ENCODE data around the gene NEUROD2.

The NEUROD2 gene

GRCh38 chr17:39578272-39578671, 29.4 kb downstream of the NEUROD2 start:
- no peak for DNase-seq

- no peak for DNase-seq
Observed at GRCh38 chr17:39576187-39576586, 31.5 kb downstream of the NEUROD2 start.

DNA sequence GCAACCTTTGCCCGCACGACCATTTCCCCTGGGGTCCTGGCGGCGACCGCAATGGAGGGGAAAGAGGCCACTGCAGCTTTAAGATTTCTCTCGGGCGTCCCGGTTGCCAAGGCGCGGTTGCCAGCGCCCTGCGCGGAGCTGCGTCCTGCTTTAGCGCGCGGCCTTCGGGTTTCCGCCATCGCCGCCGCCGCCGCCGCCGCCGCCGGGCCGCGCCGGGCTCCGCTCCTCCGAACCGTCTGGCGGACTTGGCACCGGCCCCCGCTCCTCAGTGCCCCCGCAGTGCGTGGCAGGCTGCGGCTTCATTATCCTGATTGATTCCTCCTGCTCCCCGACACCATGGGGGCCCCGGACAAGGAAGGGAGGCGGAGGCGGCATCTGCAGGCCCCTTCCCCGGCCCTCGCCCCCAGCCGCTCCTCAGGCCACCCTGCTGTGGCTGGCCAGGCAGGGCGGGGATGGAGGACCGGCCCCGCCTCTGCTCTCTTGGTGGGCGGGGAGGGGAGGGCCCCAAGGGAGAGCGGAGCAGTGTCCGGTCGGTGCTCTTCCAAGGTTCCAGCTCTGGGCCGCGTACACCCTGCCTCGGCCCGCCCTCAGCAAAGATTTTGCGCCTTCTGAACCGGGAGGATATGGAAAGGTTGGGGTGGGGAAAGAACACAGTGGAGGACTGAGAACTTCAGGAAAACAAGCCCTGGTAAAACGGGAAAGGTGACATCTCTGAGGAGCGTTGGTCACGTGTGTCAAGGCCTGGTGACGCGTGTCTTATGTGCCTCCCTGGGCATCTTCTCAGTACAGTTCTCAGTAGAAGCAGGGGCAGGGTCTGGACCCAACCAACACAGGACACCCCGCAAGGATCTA, 34.0 kb downstream of the NEUROD2 start:
- peak; percentile 32 for DNase-seq

GRCh38 chr17:39572121-39572520, 35.6 kb downstream of the NEUROD2 start:
- DNase-seq = no peak

DNA sequence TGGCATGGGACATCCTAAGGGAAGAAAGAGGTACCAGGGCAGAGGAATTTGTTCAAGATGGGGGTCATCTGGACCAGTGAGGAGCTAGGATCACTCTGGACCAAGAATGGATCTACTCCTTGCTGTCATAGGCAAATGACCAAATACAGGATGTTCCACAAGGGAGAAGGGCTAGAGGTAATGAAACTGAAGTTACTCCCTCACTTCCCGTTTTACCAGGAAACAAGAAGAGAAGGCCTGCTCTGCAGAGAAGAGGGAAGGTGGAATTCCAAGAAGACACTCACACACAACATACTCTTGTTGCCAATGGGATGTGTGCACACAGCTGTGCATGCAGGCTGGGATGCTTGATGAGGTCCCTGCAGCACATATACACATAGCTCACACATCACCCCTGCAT, 38.6 kb downstream of the NEUROD2 start:
- no peak for DNase-seq

- no peak for DNase-seq
Observed at GRCh38 chr17:39568702-39569101, 39.0 kb downstream of the NEUROD2 start.

- no peak for DNase-seq
Observed at GRCh38 chr17:39566094-39566850, 41.4 kb downstream of the NEUROD2 start.

- no peak for DNase-seq
Observed at GRCh38 chr17:39564211-39564848, 43.4 kb downstream of the NEUROD2 start.

GRCh38 chr17:39563476-39563875, 44.2 kb downstream of the NEUROD2 start:
- DNase-seq = no peak

DNA sequence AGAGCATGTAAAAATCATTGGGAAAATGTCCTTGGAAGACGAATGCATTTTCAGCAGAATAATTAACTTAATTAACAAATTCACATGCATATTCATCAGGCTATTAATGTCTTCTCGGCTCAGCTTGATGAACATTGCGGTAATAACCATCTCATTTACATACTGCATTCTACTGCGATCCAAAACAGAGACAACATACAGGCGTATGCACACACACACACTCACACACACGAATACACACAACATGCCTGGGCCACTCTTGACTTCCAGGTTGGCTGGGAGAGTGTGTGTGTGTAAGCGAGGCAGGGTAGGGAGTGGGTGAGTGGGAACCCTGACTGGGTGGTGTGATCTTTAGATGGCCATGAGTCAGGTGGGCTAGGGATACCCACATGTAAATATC, 44.7 kb downstream of the NEUROD2 start:
- DNase-seq = no peak

GRCh38 chr17:39562395-39562794, 45.3 kb downstream of the NEUROD2 start:
- DNase-seq = no peak

DNA sequence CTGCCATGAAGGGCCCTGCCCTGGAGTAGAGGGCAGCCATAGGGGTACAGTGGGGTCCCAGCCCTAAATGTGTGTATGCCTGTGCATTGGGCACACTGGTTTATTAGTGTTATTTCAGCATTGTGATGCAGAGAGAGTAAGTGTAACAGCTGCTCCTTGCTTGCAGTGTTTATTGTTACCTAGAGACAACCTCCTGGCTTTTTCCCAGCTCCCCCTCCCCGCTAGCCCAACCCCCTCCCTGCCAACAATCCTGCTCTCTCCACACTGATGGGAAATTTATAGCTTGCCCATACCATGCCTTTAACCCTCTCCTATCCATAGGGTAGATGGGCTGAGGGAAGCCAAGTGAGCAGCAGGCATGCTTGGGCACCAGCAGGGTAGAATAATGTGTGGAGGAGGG, 51.3 kb downstream of the NEUROD2 start:
- no peak for DNase-seq

- no peak for DNase-seq
Observed at GRCh38 chr17:39555368-39555767, 52.4 kb downstream of the NEUROD2 start.
